Kasumi-1 (cell line): ENCODE data around the gene NUDT3.
"Not testable (repeated sequence)": the region's sequence is repeated elsewhere in the genome, so short reads cannot be mapped to it uniquely, and the experiment has no call there.

Source experiments
- DNase-seq, 2 experiments: peaks; one replicate each; lab custom pipeline; 2025; lab: John Stamatoyannopoulos, UW

The NUDT3 gene

GRCh38 chr6:34252395-34252794, 140.1 kb downstream of the NUDT3 start:
- DNase-seq: not testable (repeated sequence)

- DNase-seq: no peak
Observed at GRCh38 chr6:34249469-34250261, 142.8 kb downstream of the NUDT3 start.

GRCh38 chr6:34248727-34249468, 143.6 kb downstream of the NUDT3 start, which contains the start of gene SMIM29:
Gene SMIM29 (minus strand): TSS chr6:34249006. CDS start chr6:34247791, 1,215 bp downstream.
- peak; percentile 92 to 95 for DNase-seq

- no peak for DNase-seq
Observed at GRCh38 chr6:34248198-34248726, 144.2 kb downstream of the NUDT3 start.

GRCh38 chr6:34247481-34248197, 144.8 kb downstream of the NUDT3 start:
- DNase-seq: no peak

GRCh38 chr6:34246563-34247391, 145.7 kb downstream of the NUDT3 start:
- DNase-seq: peak; percentile 25 to 44

GRCh38 chr6:34246249-34246562, 146.3 kb downstream of the NUDT3 start:
- no peak for DNase-seq

GRCh38 chr6:34245761-34246140, 146.7 kb downstream of the NUDT3 start:
- not testable (repeated sequence) for DNase-seq

- DNase-seq: not testable (repeated sequence)
Observed at GRCh38 chr6:34245032-34245760, 147.3 kb downstream of the NUDT3 start.

GRCh38 chr6:34243901-34244884, 148.3 kb downstream of the NUDT3 start:
- DNase-seq: peak; percentile 66 to 70

- no peak for DNase-seq
Observed at GRCh38 chr6:34243131-34243771, 149.2 kb downstream of the NUDT3 start.

GRCh38 chr6:34242252-34243130, 150.0 kb downstream of the NUDT3 start:
- no peak for DNase-seq

GRCh38 chr6:34241351-34242215, 150.9 kb downstream of the NUDT3 start:
- no peak for DNase-seq

- DNase-seq: no peak
Observed at GRCh38 chr6:34240329-34241248, 151.9 kb downstream of the NUDT3 start.

- DNase-seq: no peak
Observed at GRCh38 chr6:34239893-34240292, 152.6 kb downstream of the NUDT3 start.

- DNase-seq: no peak
Observed at GRCh38 chr6:34239500-34239825, 153.0 kb downstream of the NUDT3 start.
